Neural cell (in vitro differentiated cells): ENCODE results near the gene SPACA4. TPM values are rescaled to one million over a fixed set of nuclear protein-coding genes. Genes with fewer than 3 reads are reported as not detected.

Experiments
- H2AFZ ChIP-seq: fragments of 200-600, 300-800 bp; sonication (generic), shearing (Covaris generic); 2 replicates; pipeline ENCODE4 v1.6.0; 2014; ENCODE audit warnings: low read depth, mild to moderate bottlenecking, antibody characterized with exemption, low read length, moderate library complexity
- H3F3A ChIP-seq: fragments of 200-600 bp; shearing (Covaris generic); 2 replicates; pipeline ENCODE4 v1.6.1; 2016; ENCODE audit warnings: mild to moderate bottlenecking, moderate library complexity, mixed read lengths, antibody characterized with exemption, low read length; ENCODE audit not compliant: insufficient read depth, poor library complexity, severe bottlenecking
- H3K27ac ChIP-seq: fragments of 200-600, 300-800 bp; sonication (generic), shearing (Covaris generic); 2 replicates; pipeline ENCODE4 v1.5.1; 2014; ENCODE audit warnings: mild to moderate bottlenecking, low read length, moderate library complexity
- H3K27me3 ChIP-seq: fragments of 300-800, 200-600 bp; sonication (generic), shearing (Covaris generic); 2 replicates; pipeline ENCODE4 v1.6.0; 2014; ENCODE audit warnings: mild to moderate bottlenecking, low read depth, low read length, moderate library complexity; ENCODE audit not compliant: insufficient read depth
- H3K36me3 ChIP-seq: fragments of 300-800, 200-600 bp; sonication (generic), shearing (Covaris generic); 2 replicates; pipeline ENCODE4 v1.5.1; 2014; ENCODE audit warnings: mild to moderate bottlenecking, antibody characterized with exemption, low read length, moderate library complexity; ENCODE audit not compliant: insufficient read depth
- H3K4me2 ChIP-seq: fragments of 300-800, 200-600 bp; sonication (generic), shearing (Covaris generic); 2 replicates; pipeline ENCODE4 v1.6.0; 2014; ENCODE audit warnings: mild to moderate bottlenecking, low read length
- H3K4me3 ChIP-seq: fragments of 300-800, 200-600 bp; sonication (generic), shearing (Covaris generic); 2 replicates; pipeline ENCODE4 v1.5.1; 2014; ENCODE audit warnings: mild to moderate bottlenecking, low read length, moderate library complexity
- H3K79me2 ChIP-seq: fragments of 200-600 bp; shearing (Covaris generic); replicated peaks from 2 replicates; pipeline ENCODE4 v1.6.0; 2014; ENCODE audit warnings: mild to moderate bottlenecking, low read length, moderate library complexity; ENCODE audit not compliant: insufficient read depth
- H3K9ac ChIP-seq: fragments of 300-800, 200-600 bp; sonication (generic), shearing (Covaris generic); 2 replicates; pipeline ENCODE4 v1.6.1; 2016; ENCODE audit warnings: mild to moderate bottlenecking, low read length, mixed read lengths
- H3K9me2 ChIP-seq: fragments of 200-600 bp; shearing (Covaris generic); 2 replicates; pipeline ENCODE4 v1.6.1; 2016; ENCODE audit warnings: mild to moderate bottlenecking, low read length, mixed read lengths; ENCODE audit not compliant: insufficient read depth
- H3K9me3 ChIP-seq: fragments of 200-600, 300-800 bp; sonication (generic), shearing (Covaris generic); 2 replicates; pipeline ENCODE4 v1.6.1; 2016; ENCODE audit warnings: mild to moderate bottlenecking, mixed run types, low read length, moderate library complexity, mixed read lengths
- H4K20me1 ChIP-seq: fragments of 200-600 bp; shearing (Covaris generic); 2 replicates; pipeline ENCODE4 v1.6.1; 2016; ENCODE audit warnings: mild to moderate bottlenecking, mixed run types; ENCODE audit not compliant: insufficient read depth
- EP300 ChIP-seq: fragments of 450-650 bp; conservative IDR thresholded peaks from 2 replicates; pipeline ENCODE4 v1.6.1; 2014; ENCODE audit warnings: antibody characterized with exemption, mild to moderate bottlenecking, moderate library complexity; ENCODE audit not compliant: poor library complexity, severe bottlenecking
- EZH2 ChIP-seq: fragments of 200-600, 300-800 bp; shearing (Covaris generic), sonication (generic); IDR thresholded peaks from 2 replicates; pipeline ENCODE4 v1.6.1; 2014; ENCODE audit warnings: antibody characterized with exemption, low read length, borderline replicate concordance, mild to moderate bottlenecking; ENCODE audit not compliant: insufficient read depth, poor library complexity, severe bottlenecking
- MXI1 ChIP-seq: fragments of 450-650 bp; conservative IDR thresholded peaks from 2 replicates; pipeline ENCODE4 v1.6.1; 2014; ENCODE audit warnings: antibody characterized with exemption, mild to moderate bottlenecking; ENCODE audit not compliant: poor library complexity, severe bottlenecking
- POLR2AphosphoS5 ChIP-seq: IDR thresholded peaks from 2 replicates; pipeline ENCODE4 v1.6.1; 2012
- RAD21 ChIP-seq: fragments of 450-650 bp; conservative IDR thresholded peaks from 2 replicates; pipeline ENCODE4 v1.6.1; 2014; ENCODE audit warnings: antibody characterized with exemption, mild to moderate bottlenecking, moderate library complexity
- SMC3 ChIP-seq: fragments of 450-650 bp; conservative IDR thresholded peaks from 2 replicates; pipeline ENCODE4 v1.6.1; 2014; ENCODE audit warnings: antibody characterized with exemption, mild to moderate bottlenecking, moderate library complexity; ENCODE audit not compliant: poor library complexity
- TAF1 ChIP-seq: IDR thresholded peaks from 2 replicates; pipeline ENCODE4 v1.6.1; 2012; ENCODE audit warnings: low read depth
- polyA plus RNA-seq: library from polyadenylated mRNA; depleted of rRNA; stranded (reverse); fragments of >200 nt; gene quantifications from 2 replicates; pipeline ENCODE4 v1.2.3, GENCODE V29; 2014
- TF ChIP-seq, protein P1 (sequence below): IDR thresholded peaks from 2 replicates; pipeline ENCODE4 v1.6.1; 2012; ENCODE audit warnings: borderline replicate concordance
- TF ChIP-seq, protein P2 (sequence below): fragments of 450-650 bp; IDR thresholded peaks from 2 replicates; pipeline ENCODE4 v1.5.1; 2014; ENCODE audit warnings: antibody characterized with exemption, mild to moderate bottlenecking, moderate library complexity; ENCODE audit not compliant: poor library complexity, severe bottlenecking

SPACA4 gene
- polyA plus RNA-seq, 1 donor from 2014 or later, result not detected

GRCh38 chr19:48619692-48620585, 13.4 kb downstream of the SPACA4 start:
- H3K79me2 ChIP-seq, result peaks cover 32% of the 10 kb centered on the region

DNA sequence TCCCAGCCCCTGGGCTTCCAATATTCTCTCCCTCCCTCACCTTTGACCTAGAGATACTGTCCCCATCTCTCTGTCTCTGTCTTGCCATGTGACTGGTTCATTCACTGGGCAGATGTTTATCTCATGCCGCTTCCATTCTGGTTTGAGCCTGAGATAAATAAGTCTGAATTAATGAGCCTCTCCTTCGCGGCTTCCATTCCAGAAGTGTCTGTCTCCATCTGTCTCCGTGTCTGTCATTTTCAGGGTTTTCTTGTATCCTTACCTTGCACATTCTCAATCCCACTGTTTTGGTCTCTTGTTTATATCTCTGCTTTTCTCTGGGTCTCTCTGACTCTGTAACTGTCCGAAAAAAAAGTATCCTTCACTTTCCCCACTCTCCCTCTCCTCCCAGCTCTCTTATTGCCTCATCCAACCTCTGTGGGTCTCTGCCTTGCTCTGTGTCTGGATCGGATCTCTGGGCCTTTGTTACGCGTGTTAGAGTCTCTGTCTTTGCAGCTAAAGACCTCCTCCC, 17.1 kb downstream of the SPACA4 start:
- TF ChIP-seq, protein P1, sequence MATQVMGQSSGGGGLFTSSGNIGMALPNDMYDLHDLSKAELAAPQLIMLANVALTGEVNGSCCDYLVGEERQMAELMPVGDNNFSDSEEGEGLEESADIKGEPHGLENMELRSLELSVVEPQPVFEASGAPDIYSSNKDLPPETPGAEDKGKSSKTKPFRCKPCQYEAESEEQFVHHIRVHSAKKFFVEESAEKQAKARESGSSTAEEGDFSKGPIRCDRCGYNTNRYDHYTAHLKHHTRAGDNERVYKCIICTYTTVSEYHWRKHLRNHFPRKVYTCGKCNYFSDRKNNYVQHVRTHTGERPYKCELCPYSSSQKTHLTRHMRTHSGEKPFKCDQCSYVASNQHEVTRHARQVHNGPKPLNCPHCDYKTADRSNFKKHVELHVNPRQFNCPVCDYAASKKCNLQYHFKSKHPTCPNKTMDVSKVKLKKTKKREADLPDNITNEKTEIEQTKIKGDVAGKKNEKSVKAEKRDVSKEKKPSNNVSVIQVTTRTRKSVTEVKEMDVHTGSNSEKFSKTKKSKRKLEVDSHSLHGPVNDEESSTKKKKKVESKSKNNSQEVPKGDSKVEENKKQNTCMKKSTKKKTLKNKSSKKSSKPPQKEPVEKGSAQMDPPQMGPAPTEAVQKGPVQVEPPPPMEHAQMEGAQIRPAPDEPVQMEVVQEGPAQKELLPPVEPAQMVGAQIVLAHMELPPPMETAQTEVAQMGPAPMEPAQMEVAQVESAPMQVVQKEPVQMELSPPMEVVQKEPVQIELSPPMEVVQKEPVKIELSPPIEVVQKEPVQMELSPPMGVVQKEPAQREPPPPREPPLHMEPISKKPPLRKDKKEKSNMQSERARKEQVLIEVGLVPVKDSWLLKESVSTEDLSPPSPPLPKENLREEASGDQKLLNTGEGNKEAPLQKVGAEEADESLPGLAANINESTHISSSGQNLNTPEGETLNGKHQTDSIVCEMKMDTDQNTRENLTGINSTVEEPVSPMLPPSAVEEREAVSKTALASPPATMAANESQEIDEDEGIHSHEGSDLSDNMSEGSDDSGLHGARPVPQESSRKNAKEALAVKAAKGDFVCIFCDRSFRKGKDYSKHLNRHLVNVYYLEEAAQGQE, result peak; percentile 92
- no peak for TF ChIP-seq RAD21
- TF ChIP-seq TAF1, result peak; percentile 66
- peak; percentile 90 for TF ChIP-seq POLR2AphosphoS5
- Histone ChIP-seq H3K9ac (peak overlapping the region; percentile 77), H3K4me3 (peak overlapping the region; percentile 90), H3K4me2 (peak overlapping the region; percentile 74), H3F3A (peaks cover 5% of the 10 kb centered on the region), H4K20me1 (no peaks in the 10 kb centered on the region), H3K27me3 (no peaks in the 10 kb centered on the region), H3K27ac (peak overlapping the region; percentile 93), H3K9me3 (no peaks in the 10 kb centered on the region), H3K36me3 (no peaks in the 10 kb centered on the region), H3K9me2 (no peaks in the 10 kb centered on the region), H2AFZ (peak overlapping the region; percentile 51), H3K79me2 (peaks cover 19% of the 10 kb centered on the region)

More at GRCh38 chr19:48619692-48620585, 13.4 kb downstream of the SPACA4 start:
- peak overlapping the region; percentile 37 for H2AFZ ChIP-seq
- H3K36me3 ChIP-seq, result peaks cover 3% of the 10 kb centered on the region
- H3K9ac ChIP-seq, result peak overlapping the region; percentile 68
- H3K27me3 ChIP-seq, result no peaks in the 10 kb centered on the region
- no peaks in the 10 kb centered on the region for H3K9me2 ChIP-seq
- peak overlapping the region; percentile 88 for H3K4me3 ChIP-seq
- H3F3A ChIP-seq, result peaks cover 5% of the 10 kb centered on the region
- TF ChIP-seq, protein P2, sequence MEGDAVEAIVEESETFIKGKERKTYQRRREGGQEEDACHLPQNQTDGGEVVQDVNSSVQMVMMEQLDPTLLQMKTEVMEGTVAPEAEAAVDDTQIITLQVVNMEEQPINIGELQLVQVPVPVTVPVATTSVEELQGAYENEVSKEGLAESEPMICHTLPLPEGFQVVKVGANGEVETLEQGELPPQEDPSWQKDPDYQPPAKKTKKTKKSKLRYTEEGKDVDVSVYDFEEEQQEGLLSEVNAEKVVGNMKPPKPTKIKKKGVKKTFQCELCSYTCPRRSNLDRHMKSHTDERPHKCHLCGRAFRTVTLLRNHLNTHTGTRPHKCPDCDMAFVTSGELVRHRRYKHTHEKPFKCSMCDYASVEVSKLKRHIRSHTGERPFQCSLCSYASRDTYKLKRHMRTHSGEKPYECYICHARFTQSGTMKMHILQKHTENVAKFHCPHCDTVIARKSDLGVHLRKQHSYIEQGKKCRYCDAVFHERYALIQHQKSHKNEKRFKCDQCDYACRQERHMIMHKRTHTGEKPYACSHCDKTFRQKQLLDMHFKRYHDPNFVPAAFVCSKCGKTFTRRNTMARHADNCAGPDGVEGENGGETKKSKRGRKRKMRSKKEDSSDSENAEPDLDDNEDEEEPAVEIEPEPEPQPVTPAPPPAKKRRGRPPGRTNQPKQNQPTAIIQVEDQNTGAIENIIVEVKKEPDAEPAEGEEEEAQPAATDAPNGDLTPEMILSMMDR, result no peak
- TF ChIP-seq, protein P1, result no peak
- TF ChIP-seq MXI1, result no peak
- TF ChIP-seq TAF1, result no peak
- TF ChIP-seq EZH2, result no peak
- TF ChIP-seq RAD21, result no peak
- TF ChIP-seq EP300, result no peak
- TF ChIP-seq POLR2AphosphoS5, result no peak
- TF ChIP-seq SMC3, result no peak
- no peaks in the 10 kb centered on the region for H3K9me3 ChIP-seq
- peak overlapping the region; percentile 83 for H3K27ac ChIP-seq
- H4K20me1 ChIP-seq, result peaks cover 4% of the 10 kb centered on the region
- H3K4me2 ChIP-seq, result peak overlapping the region; percentile 90
